ENCODE data around the gene JTB. TPM values are rescaled to one million over a fixed set of nuclear protein-coding genes. Genes with fewer than 3 reads are reported as not detected.
A peak's percentile ranks its signal among the peaks of the same experiment; 100 is the strongest.

The JTB gene
- total and polyA plus RNA-seq, 8 donors, result 82.6 to 180 (median 100) TPM

GRCh38 chr1:153939476-153939875 lies 38.0 kb downstream of the JTB start:
- no peaks in the 10 kb centered on the region for H3K9me3 ChIP-seq
- ATAC-seq (no peak), DNase-seq (no peak), FAIRE-seq (no peak)
- H3K27me3 ChIP-seq, result no peaks in the 10 kb centered on the region
- H3K36me3 ChIP-seq, result peaks cover 0 to 34% (median 28%) of the 10 kb centered on the region in 3 donors
- WGBS, 2 donors, result 94 to 95% methylated on average over 12 of the region's 12 CpGs
- H3K27ac ChIP-seq, result no peak overlapping the region
- intact Hi-C loops (cut with DNase I), result loop anchor here in 1 of 3 donors (10.0 kb wide), 1 partner anchor 125 kb away; no protein-coding TSS in a partner anchor
- no peak for TF ChIP-seq CTCF (IDR thresholded peaks at IDR 0.05)
- no peaks in the 10 kb centered on the region for H3K4me1 ChIP-seq
- no peak overlapping the region for H3K4me3 ChIP-seq

GRCh38 chr1:153938996-153939395 lies 38.5 kb downstream of the JTB start:
- Histone ChIP-seq H3K27ac (no peak overlapping the region), H3K9me3 (no peaks in the 10 kb centered on the region), H3K27me3 (no peaks in the 10 kb centered on the region), H3K36me3 (peaks cover 0 to 38% (median 29%) of the 10 kb centered on the region in 3 donors), H3K4me1 (no peaks in the 10 kb centered on the region), H3K4me3 (no peak overlapping the region)
- no peak for DNase-seq
- intact Hi-C loops (cut with DNase I), result loop anchor here in 1 of 3 donors (10.0 kb wide), 1 partner anchor 124 kb away; no protein-coding TSS in a partner anchor
- no peak for ATAC-seq
- no peak for TF ChIP-seq CTCF (IDR thresholded peaks at IDR 0.05)
- 61 to 63% methylated on average over 3 of the region's 3 CpGs for WGBS, 2 donors
- FAIRE-seq, result no peak

- Histone ChIP-seq H3K27ac (no peak overlapping the region), H3K36me3 (peaks cover 0 to 43% (median 33%) of the 10 kb centered on the region in 3 donors), H3K4me3 (no peak overlapping the region), H3K4me1 (no peaks in the 10 kb centered on the region), H3K27me3 (no peaks in the 10 kb centered on the region), H3K9me3 (no peaks in the 10 kb centered on the region)
- no peak for FAIRE-seq
- intact Hi-C loops (cut with DNase I), result loop anchor here in 1 of 3 donors (10.0 kb wide), 1 partner anchor 123 kb away; no protein-coding TSS in a partner anchor
- no peak for DNase-seq
- no peak for TF ChIP-seq CTCF (IDR thresholded peaks at IDR 0.05)
- no peak for ATAC-seq
- WGBS, 2 donors, result 96% methylated on average over 10 of the region's 10 CpGs
Observed at GRCh38 chr1:153937331-153937730, 40.1 kb downstream of the JTB start.

GRCh38 chr1:153936011-153936802 lies 41.3 kb downstream of the JTB start:
- no peak for TF ChIP-seq CTCF (IDR thresholded peaks at IDR 0.05)
- Histone ChIP-seq H3K9me3 (no peaks in the 10 kb centered on the region), H3K4me3 (no peak overlapping the region), H3K36me3 (peaks cover 0 to 43% (median 33%) of the 10 kb centered on the region in 3 donors), H3K27me3 (no peaks in the 10 kb centered on the region), H3K27ac (no peak overlapping the region), H3K4me1 (no peaks in the 10 kb centered on the region)
- intact Hi-C loops (cut with DNase I), result loop anchor here in 1 of 3 donors (10.0 kb wide), 1 partner anchor 121 kb away; no protein-coding TSS in a partner anchor
- DNase-seq (peak in 1 of 6 donors; percentile 20), FAIRE-seq (no peak), ATAC-seq (no peak)
- WGBS, 2 donors, result 90 to 96% methylated on average over 12 of the region's 12 CpGs

GRCh38 chr1:153934746-153935145 lies 42.7 kb downstream of the JTB start:
- 95 to 97% methylated on average over 9 of the region's 9 CpGs for WGBS, 2 donors
- Histone ChIP-seq H3K4me3 (no peak overlapping the region), H3K27me3 (no peaks in the 10 kb centered on the region), H3K9me3 (no peaks in the 10 kb centered on the region), H3K36me3 (peaks cover 0 to 39% (median 33%) of the 10 kb centered on the region in 3 donors), H3K4me1 (no peaks in the 10 kb centered on the region), H3K27ac (no peak overlapping the region)
- DNase-seq (peak in 1 of 6 donors; percentile 34), ATAC-seq (no peak), FAIRE-seq (no peak)
- intact Hi-C loops (cut with DNase I), result loop anchor here in 1 of 3 donors (10.0 kb wide), 1 partner anchor 120 kb away; no protein-coding TSS in a partner anchor
- TF ChIP-seq CTCF (IDR thresholded peaks at IDR 0.05), result no peak
